ENCODE data around the gene SOBP.

DNA sequence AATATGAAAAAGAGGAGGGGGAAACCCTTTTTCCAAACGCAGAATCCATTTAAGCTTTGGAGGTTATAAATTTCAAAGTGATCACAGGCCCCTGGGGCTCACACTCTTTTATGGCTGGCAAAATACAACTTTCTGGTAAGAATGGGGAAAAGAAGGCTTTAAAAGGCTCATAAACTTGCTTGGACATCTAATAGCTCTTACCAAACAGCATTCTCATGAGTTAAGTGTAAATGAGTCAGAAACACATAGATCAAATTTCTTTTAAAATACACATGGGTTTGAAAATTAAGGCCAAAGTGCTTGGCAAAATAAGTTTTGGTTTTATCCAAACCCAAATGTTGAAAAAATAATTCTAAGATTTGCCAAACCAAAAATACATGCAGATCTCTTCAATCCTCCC, 154.6 kb downstream of the SOBP start:
- TF ChIP-seq, protein P1, sequence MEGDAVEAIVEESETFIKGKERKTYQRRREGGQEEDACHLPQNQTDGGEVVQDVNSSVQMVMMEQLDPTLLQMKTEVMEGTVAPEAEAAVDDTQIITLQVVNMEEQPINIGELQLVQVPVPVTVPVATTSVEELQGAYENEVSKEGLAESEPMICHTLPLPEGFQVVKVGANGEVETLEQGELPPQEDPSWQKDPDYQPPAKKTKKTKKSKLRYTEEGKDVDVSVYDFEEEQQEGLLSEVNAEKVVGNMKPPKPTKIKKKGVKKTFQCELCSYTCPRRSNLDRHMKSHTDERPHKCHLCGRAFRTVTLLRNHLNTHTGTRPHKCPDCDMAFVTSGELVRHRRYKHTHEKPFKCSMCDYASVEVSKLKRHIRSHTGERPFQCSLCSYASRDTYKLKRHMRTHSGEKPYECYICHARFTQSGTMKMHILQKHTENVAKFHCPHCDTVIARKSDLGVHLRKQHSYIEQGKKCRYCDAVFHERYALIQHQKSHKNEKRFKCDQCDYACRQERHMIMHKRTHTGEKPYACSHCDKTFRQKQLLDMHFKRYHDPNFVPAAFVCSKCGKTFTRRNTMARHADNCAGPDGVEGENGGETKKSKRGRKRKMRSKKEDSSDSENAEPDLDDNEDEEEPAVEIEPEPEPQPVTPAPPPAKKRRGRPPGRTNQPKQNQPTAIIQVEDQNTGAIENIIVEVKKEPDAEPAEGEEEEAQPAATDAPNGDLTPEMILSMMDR (IDR thresholded peaks at IDR 0.05) = no peak
- no peak for TF ChIP-seq POLR2A (IDR thresholded peaks at IDR 0.05)

Data from vagina (tissue), 2 donors.